Measurements from ENCODE around the gene CD300LB.
"Not testable (repeated sequence)": the region's sequence is repeated elsewhere in the genome, so short reads cannot be mapped to it uniquely, and the experiment has no call there.

The CD300LB gene

DNA sequence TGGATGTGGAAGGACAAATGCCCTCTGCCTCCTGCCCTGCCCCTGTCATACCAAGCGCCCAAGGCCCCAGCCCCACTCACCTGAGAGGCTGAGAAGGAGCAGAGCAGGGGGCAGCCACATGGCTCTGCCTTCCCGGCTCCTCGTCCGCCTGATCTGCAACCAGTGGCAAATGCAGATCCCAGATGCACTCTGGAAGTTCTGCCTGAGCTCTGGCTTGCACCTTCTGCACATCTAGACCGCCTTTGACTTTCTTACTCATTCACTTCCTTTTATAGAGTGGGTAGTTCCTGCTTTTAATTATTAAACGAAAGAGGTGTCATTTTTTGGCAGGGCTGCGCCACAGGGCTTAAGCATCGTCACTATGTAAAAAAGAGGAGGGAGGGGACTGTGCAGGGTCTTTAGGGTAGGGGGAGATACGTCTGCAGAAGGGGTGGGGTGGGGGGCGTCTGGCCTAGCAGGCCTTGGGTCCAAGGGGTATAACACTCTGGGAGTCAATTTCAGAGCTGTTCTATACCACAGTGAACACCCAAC is at the start of gene CD300LB:
TSS of gene CD300LB (minus strand) at position 245 of the 531 bp plus-strand sequence. CDS start at position 120, 125 bp downstream.
- DNase-seq (ENCODE audit: low spot score): no peak

DNA sequence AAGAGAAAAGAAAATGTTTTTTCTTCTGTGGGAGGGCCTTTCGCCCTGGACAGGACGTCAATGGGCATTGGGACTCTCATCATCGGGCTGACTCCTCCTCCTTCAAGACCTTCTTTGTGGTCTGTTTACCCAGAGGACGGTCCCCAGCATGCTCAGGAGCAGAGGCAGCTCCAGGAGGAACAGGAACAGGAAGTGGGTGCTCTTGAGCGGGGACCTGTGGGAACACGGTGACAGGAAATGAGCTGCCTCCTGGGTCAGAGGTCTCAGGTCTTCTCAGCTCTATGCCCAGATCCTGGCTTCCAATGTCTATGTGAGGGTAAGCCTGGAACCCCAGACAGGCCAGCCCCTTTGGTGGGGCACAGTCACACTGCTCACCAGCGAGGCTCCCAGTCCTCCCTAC is 48.6 kb upstream of the CD300LB start:
- no peak for DNase-seq (ENCODE audit: low spot score)

DNA sequence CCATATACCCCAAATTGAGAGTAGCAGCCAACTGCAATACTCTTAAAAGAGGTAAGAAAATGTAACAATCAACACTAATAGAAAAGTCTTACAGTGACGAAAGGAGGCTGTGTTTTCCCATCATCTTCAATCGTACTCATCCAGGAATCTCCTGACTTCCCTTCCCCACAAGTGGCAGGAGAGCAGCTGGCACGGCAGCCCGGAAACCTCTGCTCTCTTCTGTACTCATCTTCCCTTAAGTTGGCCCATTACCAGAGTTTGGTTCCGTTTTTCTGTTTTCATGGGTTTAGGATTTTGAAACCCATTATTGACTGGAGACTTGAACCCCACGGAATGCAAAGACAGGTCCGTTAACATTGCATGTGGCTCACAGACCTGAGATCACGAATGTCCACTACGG is 47.7 kb upstream of the CD300LB start:
- DNase-seq (ENCODE audit: low spot score): no peak

DNA sequence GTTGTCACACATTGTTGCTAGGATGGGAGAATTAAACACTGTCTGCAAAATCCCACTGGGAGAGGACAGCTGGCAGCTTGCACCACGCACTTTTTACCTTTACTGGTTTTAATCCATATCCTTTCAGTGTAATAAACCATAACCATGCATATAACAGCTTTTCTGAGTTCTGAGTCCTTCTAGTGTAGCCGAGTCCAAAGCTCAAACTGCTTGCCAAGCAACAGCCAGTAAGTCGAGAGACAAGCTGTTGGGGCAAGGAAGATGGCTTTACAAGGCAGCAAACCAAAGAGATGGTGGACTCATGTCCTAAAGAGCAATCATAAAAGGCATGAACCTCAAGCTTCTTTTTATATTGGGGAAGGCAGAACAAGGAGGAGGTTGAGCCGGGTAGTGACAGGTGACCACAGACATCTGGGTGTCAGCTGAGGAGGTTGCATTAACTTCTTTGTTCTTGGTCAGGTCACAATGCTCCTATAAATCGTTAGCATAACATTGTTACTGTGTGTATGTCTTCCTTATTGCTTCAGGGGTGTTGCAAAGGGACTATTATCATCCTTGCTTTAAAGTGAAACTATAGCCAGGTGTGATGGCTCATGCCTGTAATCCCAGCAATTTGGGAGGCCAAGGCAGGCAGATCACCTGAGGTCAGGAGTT is 43.3 kb upstream of the CD300LB start:
- DNase-seq (ENCODE audit: low spot score): no peak

DNA sequence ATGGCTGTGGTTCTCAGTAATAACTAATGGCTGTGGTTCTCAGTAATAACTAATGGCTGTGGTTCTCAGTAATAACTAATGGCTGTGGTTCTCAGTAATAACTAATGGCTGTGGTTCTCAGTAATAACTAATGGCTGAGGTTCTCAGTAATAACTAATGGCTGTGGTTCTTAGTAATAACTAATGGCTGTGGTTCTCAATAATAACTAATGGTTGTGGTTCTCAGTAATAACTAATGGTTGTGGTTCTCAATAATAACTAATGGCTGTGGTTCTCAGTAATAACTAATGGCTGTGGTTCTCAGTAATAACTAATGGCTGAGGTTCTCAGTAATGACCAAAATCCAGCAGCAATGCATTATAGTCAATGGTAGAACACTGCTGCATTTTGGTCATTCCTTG is 42.4 kb upstream of the CD300LB start:
- not testable (repeated sequence) for DNase-seq (ENCODE audit: low spot score)

DNA sequence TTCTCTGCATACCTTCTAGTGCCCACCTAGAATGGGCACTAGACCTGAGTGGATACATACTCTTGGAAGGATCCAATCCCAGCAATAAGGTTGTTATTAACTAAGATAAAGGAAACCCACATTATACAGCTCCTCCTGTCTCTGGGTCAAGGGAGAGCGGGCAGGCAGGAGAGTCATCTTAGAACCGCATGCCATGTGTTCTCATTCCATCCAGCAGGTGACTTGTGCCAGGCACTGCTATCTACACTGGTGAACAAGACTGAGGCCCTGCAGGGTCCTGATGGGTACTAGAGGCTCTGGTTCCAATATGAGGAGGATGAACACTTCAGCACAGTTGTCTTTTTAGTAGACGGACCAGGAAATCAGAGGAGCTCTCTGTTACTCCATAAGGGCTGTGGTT is 41.9 kb upstream of the CD300LB start:
- DNase-seq (ENCODE audit: low spot score): no peak

DNA sequence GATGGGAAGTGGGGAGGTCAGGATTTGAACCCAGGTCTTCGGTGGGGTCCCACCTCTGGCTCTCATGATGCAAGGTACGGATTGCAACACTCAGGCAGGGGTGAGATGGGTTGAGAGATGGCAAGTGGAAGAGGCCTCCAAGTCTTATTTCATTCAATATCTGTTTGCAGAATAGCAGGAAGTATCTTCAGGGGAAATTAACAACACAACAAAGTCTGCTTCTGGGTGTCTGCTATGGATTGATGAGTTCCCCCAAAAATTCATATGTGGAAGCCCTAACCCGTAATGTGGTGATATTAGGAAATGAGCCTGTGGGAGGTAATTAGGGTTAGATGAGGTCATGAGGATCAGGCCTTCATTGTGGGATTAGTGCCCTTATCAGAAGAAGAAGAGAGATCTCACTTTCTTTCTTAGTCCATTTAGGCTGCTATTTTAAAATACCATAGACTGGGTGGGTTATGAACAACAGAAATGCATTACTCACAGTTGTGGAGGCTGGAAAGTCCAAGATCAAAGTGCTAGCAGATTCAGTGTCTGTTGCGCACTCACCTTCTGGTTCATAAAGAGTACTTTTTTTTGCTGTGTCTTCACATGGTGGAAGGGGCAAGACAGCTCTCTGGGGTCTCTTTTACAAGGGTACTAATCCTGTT is 40.5 kb upstream of the CD300LB start:
- DNase-seq (ENCODE audit: low spot score): no peak

DNA sequence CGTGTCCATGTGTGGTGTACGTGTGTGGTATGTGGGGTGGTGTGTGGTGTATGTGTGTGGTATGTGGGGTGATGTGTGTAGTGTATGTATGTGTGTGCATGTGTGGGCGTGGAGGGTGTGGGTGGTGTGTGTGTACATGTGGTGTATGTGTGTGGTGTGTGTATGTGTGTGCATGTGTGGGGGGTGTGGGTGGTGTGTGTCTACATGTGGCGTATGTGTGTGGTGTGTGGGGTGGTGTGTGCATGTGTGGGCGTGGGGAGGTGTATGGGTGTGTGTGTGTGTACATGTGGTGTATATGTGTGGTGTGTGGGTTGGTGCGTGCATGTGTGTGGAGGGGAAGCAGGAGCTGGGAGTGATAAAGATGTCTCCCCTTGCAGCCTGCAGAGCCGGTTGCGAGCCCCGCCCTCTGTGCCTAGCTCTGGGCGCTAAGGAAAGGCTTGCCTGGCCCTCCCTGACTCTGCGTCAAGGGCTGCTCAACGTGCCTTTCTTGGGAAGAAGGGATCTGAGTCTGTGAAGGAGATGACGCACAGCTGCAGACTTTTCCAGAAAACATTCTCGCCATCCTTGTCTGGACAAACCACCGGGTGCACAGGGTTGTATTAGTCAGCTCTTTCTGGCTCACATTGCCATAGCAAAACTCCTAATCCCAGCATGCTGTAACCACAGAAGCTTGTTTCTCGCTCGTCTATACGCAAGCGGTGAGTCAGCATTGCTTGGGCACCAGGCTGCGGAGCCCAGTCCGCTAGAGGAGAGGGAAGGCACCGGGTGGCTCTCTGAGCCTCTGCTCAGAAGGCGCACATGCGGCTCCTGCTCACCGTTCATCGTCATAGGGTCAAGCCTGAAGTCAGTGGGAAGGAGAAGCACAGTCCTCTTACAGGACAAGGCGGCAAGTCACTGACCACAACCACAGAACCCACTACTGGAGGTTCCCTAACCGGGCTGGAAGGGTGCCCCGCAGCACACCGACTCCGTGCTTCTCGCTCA is 38.0 kb upstream of the CD300LB start:
- DNase-seq (ENCODE audit: low spot score): peak; percentile 88

DNA sequence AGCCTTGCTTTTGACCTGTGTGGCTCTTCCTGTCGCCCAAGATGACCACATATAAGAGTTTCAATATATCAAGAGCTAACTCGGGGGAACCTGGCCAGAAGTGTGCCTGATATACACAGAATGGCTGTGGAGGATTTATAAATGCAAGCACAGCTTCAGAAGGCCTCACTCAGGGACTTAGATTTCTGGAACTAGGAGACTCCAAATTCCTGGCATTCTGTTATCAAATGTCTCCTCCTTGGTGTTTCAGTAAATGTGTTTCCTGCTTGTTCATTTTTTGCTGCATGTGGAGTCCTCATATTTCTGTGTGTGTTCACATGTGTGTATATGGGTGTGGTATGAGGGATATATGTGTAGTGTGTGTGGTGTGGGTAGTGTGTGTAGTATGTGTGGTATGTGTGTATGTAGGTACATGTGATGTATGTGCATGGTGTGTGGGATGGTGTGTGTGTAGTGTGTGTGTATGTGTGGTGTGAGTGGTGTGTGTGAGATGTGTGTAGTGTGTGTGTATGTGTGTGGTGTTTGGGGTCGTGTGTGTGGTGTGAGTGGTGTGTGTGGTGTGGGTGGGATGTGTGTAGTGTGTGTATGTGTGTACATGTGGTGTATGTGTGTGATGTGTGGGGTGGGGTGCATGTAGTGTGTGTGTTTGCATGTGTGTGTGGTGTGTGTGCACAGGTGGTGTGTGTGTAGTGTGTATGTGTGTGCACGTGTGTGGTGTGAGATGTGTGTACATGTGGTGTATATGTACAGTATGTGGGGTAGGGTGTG is 37.0 kb upstream of the CD300LB start:
- DNase-seq (ENCODE audit: low spot score): no peak

DNA sequence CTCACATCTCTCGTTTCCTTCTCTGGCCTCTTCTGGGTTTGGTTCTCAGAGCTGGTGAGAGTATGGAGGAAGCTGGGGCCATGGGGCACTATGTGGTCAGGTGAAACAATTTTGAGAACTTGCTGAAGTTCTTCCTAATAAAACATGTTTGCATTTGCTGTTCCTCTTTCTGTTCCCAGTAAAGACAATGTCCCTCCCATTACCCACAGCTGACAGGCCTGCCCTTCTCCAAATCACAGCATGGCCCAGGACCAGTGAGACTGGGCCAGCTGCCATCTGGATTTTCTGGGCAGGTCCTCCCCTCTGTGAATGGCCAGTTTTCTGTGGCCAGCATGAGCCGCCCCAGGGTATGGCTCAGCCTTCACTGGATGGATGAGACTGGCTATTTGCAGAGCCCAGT is 36.1 kb upstream of the CD300LB start, which contains the start of gene CD300H:
TSS of gene CD300H (minus strand) at position 113 of the 400 bp plus-strand sequence.
- DNase-seq (ENCODE audit: low spot score): no peak

DNA sequence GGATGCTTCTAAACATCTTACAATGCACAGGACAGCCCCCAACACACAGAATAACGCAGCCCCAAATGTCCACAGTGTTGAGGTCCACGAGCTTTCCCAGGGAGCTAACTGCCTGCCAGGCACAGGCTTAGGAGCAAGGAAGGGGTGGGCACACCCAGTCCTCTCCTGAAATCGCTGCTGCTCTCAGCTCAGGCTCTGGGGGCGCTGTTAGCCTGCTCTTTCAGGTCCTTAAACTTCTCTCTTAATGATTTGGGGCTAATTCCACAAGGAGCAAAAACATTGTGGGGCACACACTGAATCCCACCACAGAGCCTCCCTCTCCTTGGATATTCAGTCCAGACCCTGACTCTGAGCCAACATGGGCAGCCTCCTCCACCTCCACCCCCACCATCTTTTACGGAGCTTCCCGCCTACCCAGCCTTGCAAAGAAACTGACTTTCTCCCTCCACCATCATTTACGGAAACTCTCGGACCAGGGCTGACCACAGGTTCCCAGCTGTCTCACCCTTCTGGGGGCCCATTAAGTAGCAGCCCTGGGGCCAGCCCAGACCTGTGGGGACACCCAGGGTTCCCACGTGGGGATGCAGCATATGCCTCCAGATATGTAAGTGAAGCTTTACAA is 35.0 kb upstream of the CD300LB start:
- DNase-seq (ENCODE audit: low spot score): peak; percentile 40

DNA sequence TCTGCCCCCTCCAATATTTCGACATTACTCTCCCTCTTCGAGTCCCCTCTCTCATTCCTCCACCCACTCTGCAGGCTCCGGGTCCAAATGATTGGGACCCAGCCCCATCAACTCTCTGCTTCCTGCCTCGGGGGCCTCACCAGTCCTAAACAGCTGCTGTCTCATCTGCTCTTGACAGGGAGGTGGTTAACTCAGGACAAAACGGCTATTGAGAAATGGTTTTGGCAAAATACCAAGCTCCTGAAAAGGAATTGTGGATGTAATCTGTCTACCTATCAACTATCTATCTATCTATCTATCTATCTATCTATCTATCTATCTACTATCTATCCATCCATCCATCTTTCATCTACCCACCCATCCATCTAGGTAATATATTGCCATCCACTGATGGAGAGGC is 33.9 kb upstream of the CD300LB start:
- no peak for DNase-seq (ENCODE audit: low spot score)

DNA sequence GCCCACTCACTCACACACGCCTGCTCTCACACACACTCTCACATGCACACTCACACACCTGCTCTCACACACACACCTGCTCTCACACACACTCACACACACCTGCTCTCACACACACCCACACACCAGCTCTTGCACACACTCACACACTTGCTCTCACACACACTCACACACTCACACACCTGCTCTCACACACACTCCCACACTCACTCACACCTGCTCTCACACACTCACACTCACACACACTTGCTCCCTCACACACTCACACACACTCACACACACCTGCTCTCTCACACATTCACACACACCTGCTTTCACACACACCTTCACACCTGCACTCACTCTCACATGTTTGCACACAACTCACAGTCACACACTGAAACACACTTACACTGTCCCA is 32.1 kb upstream of the CD300LB start:
- DNase-seq (ENCODE audit: low spot score): no peak

DNA sequence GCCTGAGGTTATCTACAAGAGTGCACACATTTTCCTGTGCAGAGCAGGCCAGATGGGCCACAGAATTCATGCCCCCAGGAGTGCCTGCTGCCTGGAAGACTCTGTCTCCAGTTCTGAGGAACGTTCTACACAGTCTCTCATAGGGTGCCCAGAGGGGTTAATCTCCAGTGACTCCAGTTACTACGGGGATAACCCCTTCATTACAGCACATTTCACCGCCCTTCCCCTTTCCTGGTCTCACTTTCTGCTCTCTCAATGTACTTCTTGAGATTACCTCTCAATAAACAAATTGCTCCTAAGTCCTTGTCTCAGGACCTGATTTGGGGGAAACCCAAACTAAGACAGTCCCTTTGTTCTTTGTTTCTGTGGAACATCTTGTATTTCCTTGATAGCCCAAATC is 30.3 kb upstream of the CD300LB start:
- DNase-seq (ENCODE audit: low spot score): no peak

DNA sequence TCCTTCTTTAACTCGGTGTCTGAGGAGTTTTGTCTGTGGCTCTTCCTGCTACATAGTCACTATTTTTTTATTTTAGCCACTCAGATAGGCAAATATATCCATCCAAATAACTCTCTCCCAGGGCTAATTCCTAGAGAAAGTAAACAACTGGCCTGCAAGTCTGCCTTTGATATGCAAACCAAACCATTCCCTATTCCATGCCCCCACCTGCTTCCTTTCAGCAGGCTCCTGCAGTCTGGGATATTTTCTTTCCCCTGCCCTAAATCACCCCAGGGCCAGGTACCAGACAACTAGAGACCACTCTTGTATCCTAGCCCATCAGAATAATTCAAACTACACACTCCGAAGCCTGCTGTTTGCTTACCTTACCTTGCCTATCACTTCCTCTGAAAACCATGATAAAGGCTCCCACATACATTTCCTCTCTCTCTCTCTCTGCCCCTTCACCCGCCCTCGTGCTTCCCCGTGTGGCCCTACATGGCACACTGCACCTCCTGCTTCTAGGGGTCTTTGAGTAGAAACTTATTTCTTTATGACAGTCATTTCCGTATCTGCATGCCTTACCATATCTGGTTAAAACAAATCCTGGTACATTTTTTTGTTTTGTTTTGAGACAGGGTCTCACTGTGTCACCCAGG is 27.7 kb upstream of the CD300LB start:
- no peak for DNase-seq (ENCODE audit: low spot score)

DNA sequence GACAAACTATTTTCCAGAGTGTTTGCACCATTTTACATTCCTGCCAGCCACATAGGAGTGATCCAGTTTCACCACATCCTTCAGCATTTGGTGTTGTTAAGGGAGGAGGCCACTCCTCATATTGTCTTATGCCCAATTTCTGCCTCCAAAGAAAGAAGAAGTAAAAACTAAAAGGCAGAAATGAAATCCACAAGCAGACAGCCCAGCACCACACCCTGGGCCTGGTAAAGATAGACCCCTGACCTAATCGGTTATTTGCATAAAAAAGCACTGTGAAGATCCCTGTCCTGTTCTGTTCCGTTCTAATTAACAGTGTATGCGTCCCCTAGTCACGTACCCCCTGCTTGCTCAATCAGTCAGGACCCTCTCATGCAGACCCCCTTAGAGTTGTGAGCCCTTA is 27.1 kb upstream of the CD300LB start:
- DNase-seq (ENCODE audit: low spot score): not testable (repeated sequence)

DNA sequence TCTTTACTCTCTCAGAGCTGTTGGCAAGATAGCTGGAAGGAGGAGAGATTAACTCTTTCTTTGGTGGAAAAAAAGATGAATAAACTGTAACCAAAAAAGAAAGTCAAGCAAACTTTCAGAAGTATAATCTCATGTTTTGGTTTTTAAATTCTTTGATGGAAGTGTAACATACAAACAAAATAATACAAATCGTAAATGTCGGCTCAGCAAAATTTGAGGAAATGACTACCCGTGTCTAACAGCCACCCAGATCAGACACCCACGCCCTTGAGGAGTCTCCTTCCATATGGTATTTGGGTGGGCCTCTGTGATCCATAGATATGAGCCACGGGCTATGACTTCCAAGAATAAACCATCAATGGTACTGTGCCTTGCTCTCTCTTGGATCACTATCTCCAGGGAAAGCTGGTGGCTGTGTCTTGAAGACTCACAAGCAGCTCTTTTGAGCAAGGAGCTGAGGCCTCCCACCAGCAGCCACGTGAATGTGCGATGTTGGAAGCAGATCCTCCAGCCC is 24.2 kb upstream of the CD300LB start:
- DNase-seq (ENCODE audit: low spot score): no peak

DNA sequence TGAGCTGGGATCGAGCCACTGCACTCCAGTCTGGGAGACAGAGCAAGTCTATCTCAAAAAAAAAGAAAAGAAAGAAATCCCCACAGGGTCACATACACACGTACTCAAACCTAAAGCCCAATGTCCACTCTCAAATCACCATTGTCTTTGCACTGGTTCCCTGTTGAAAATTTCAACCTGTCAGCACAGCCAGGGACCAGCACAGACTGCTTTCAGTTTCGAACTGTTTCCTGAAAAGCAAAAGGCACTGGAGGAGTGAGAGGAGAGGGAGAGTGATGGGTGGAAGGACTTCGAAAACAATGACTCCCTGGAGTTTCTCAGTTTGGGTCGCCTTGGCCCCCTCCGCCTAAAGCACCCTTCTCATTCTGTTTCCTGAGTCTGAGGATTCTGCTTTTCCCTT is 23.6 kb upstream of the CD300LB start:
- DNase-seq (ENCODE audit: low spot score): no peak

DNA sequence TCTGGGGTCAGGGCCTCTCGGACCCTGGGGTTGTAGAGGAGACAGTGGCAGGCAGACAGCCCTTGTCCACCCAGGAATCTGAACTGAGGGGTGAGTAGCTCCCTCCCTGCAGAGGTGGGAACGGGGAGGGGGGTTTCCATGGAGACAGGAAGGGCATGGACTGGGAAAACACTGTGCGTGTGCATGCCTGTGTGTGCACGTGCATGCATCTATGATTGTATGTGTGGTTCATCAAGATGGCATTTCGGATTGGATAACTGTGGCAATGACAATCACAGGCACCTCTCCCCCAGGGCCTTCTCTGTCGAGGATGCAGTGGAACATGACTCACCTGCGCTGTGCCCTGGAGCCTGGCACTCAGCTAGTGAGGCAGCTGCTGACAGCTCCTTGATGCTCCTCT is 20.8 kb upstream of the CD300LB start:
- DNase-seq (ENCODE audit: low spot score): peak; percentile 12

DNA sequence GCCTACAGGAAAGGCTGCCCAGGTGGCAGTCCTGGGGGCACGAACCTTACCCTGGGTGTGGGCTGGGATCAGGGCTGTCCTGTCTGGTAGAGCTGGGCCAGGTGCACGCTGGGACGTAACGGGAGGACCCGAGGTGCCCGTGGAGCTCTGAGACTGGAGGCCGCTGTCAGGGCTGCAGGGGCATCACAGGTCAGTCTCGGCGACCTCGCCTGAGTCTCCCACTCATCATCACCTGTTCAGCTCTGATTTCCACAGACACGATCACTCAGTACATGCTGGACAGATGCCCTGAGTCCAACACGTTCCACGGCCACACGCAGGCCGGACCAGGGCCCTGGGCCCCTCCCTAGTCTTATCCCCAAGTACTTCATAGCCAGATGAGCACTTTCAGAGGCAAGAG is 19.3 kb upstream of the CD300LB start:
- no peak for DNase-seq (ENCODE audit: low spot score)

Measured in AG08395 (cell line).